ENCODE data around the gene CD47.

DNA sequence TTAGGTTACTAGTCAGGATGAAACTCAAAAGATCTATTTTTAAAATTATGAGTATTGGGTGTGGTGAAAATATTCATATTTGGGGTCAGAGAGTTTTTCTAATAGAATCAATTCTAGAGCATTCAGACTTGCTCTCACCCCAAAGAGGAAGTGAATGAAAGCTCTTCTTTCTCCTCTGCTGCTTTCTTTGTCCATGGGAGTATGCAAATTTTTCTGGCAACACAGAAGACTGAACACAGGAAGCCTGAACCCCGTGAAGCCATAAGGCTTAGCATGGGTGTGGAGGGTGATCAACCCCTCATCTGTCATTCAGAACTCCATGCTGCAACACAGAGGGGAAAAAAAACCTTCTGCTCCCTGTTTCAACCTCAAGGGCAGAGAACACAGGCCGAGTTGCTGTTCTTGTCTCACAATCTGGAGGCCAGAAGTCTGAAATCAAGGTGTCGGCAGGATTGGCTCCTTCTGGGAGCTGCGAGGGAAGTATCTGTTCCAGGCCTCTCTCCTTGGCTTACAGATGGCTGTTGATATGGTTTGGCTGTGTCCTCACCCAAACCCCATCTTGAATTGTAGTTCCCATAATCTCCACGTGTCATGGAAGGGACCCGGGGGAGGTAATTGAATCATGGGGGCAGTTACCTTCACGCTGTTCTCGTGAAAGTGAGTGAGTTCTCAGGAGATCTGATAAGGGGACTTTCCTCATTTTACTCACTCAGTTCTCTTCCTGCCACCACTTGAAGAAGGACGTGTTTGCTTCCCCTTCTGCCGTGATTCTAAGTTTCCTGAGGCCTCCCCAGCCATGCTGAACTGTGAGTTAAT, 33.7 kb upstream of the CD47 start:
- TF ChIP-seq, protein P1, sequence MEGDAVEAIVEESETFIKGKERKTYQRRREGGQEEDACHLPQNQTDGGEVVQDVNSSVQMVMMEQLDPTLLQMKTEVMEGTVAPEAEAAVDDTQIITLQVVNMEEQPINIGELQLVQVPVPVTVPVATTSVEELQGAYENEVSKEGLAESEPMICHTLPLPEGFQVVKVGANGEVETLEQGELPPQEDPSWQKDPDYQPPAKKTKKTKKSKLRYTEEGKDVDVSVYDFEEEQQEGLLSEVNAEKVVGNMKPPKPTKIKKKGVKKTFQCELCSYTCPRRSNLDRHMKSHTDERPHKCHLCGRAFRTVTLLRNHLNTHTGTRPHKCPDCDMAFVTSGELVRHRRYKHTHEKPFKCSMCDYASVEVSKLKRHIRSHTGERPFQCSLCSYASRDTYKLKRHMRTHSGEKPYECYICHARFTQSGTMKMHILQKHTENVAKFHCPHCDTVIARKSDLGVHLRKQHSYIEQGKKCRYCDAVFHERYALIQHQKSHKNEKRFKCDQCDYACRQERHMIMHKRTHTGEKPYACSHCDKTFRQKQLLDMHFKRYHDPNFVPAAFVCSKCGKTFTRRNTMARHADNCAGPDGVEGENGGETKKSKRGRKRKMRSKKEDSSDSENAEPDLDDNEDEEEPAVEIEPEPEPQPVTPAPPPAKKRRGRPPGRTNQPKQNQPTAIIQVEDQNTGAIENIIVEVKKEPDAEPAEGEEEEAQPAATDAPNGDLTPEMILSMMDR (IDR thresholded peaks at IDR 0.05; ENCODE audit: insufficient read depth, low read length): no peak
- peak; percentile 80 for TF ChIP-seq POLR2AphosphoS5 (IDR thresholded peaks at IDR 0.05; ENCODE audit: low read depth)
- TF ChIP-seq, protein P2, sequence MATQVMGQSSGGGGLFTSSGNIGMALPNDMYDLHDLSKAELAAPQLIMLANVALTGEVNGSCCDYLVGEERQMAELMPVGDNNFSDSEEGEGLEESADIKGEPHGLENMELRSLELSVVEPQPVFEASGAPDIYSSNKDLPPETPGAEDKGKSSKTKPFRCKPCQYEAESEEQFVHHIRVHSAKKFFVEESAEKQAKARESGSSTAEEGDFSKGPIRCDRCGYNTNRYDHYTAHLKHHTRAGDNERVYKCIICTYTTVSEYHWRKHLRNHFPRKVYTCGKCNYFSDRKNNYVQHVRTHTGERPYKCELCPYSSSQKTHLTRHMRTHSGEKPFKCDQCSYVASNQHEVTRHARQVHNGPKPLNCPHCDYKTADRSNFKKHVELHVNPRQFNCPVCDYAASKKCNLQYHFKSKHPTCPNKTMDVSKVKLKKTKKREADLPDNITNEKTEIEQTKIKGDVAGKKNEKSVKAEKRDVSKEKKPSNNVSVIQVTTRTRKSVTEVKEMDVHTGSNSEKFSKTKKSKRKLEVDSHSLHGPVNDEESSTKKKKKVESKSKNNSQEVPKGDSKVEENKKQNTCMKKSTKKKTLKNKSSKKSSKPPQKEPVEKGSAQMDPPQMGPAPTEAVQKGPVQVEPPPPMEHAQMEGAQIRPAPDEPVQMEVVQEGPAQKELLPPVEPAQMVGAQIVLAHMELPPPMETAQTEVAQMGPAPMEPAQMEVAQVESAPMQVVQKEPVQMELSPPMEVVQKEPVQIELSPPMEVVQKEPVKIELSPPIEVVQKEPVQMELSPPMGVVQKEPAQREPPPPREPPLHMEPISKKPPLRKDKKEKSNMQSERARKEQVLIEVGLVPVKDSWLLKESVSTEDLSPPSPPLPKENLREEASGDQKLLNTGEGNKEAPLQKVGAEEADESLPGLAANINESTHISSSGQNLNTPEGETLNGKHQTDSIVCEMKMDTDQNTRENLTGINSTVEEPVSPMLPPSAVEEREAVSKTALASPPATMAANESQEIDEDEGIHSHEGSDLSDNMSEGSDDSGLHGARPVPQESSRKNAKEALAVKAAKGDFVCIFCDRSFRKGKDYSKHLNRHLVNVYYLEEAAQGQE (IDR thresholded peaks at IDR 0.05; ENCODE audit: insufficient replicate concordance, low read depth): peak; percentile 63
- peak; percentile 98 for TF ChIP-seq SPI1 (IDR thresholded peaks at IDR 0.05; ENCODE audit: borderline replicate concordance, low read depth)
- TF ChIP-seq GABPA (IDR thresholded peaks at IDR 0.05; ENCODE audit: low read depth): no peak

Data from HL-60 (cell line).